Measurements from ENCODE around the gene WNT5B. TPM values are rescaled to one million over a fixed set of nuclear protein-coding genes. Genes with fewer than 3 reads are reported as not detected.

The WNT5B gene
- total RNA-seq, 1 experiment from 2014 or later = 33.1 TPM

- H3K27ac ChIP-seq = no peak overlapping the region
- TF ChIP-seq EZH2 (IDR thresholded peaks at IDR 0.05; ENCODE audit: low read depth) = no peak
- no peak for TF ChIP-seq CTCF (conservative IDR thresholded peaks at IDR 0.05)
- CTCF ChIA-PET = interaction anchor here (0.7 kb wide), 1 partner anchor 11 kb away, joined by 4 read pairs; no protein-coding TSS in a partner anchor
These were observed 9.9 kb upstream of the WNT5B start for GRCh38 chr12:1619159-1619558.

GRCh38 chr12:1619587-1619986 is 9.4 kb upstream of the WNT5B start:
- Histone ChIP-seq H3K27me3 (ENCODE audit: insufficient read depth, low read depth) (no peaks in the 10 kb centered on the region), H3K9me3 (ENCODE audit: insufficient read depth, low read depth) (no peaks in the 10 kb centered on the region), H3K4me2 (no peak overlapping the region), H3K79me2 (ENCODE audit: low read depth) (no peaks in the 10 kb centered on the region), H3K27ac (no peak overlapping the region), H3K4me1 (replicated peaks; ENCODE audit: insufficient read depth) (no peaks in the 10 kb centered on the region), H3K4me3 (no peak overlapping the region), H2AFZ (no peak overlapping the region), H3F3A (ENCODE audit: insufficient read depth, low read depth) (no peaks in the 10 kb centered on the region), H3K9me2 (ENCODE audit: insufficient read depth) (no peaks in the 10 kb centered on the region), H3K36me3 (ENCODE audit: low read depth) (no peaks in the 10 kb centered on the region), H4K20me1 (ENCODE audit: insufficient read depth) (no peaks in the 10 kb centered on the region)
- intact Hi-C loops (cut with micrococcal nuclease; ENCODE audit: unreplicated experiment) = no loop called here
- no TSS peak for BruUV-seq (replicated peaks)
- CTCF ChIA-PET = interaction anchor here (0.7 kb wide), 1 partner anchor 10 kb away, joined by 4 read pairs; no protein-coding TSS in a partner anchor
- POLR2A ChIA-PET (ENCODE audit: unreplicated experiment) = no interaction called here
- TF ChIP-seq EZH2 (IDR thresholded peaks at IDR 0.05; ENCODE audit: low read depth) (no peak), CTCF (conservative IDR thresholded peaks at IDR 0.05) (no peak)
- no peak for DNase-seq

More at GRCh38 chr12:1619159-1619558, 9.9 kb upstream of the WNT5B start:
- no peaks in the 10 kb centered on the region for H3K79me2 ChIP-seq (ENCODE audit: low read depth)
- H3K27me3 ChIP-seq (ENCODE audit: insufficient read depth, low read depth) = no peaks in the 10 kb centered on the region
- no peaks in the 10 kb centered on the region for H3K4me1 ChIP-seq (replicated peaks; ENCODE audit: insufficient read depth)
- intact Hi-C loops (cut with micrococcal nuclease; ENCODE audit: unreplicated experiment) = no loop called here
- H3K9me2 ChIP-seq (ENCODE audit: insufficient read depth) = no peaks in the 10 kb centered on the region
- H3K9me3 ChIP-seq (ENCODE audit: insufficient read depth, low read depth) = no peaks in the 10 kb centered on the region
- H2AFZ ChIP-seq = no peak overlapping the region
- no TSS peak for BruUV-seq (replicated peaks)
- no peak for DNase-seq
- H3K4me3 ChIP-seq = no peak overlapping the region
- H3K36me3 ChIP-seq (ENCODE audit: low read depth) = no peaks in the 10 kb centered on the region
- no peaks in the 10 kb centered on the region for H3F3A ChIP-seq (ENCODE audit: insufficient read depth, low read depth)
- POLR2A ChIA-PET (ENCODE audit: unreplicated experiment) = no interaction called here
- H3K4me2 ChIP-seq = no peak overlapping the region
- H4K20me1 ChIP-seq (ENCODE audit: insufficient read depth) = no peaks in the 10 kb centered on the region

GRCh38 chr12:1620092-1620491 is 8.9 kb upstream of the WNT5B start:
- no TSS peak for BruUV-seq (replicated peaks)
- no peak overlapping the region for H3K4me3 ChIP-seq
- no peaks in the 10 kb centered on the region for H3K4me1 ChIP-seq (replicated peaks; ENCODE audit: insufficient read depth)
- no peaks in the 10 kb centered on the region; the same call in 1 of the 2 replicates for H3K27me3 ChIP-seq (ENCODE audit: insufficient read depth, low read depth)
- no peak overlapping the region for H3K4me2 ChIP-seq
- H3K9me2 ChIP-seq (ENCODE audit: insufficient read depth) = no peaks in the 10 kb centered on the region
- ChIA-PET CTCF (no interaction called here), POLR2A (ENCODE audit: unreplicated experiment) (no interaction called here)
- no peaks in the 10 kb centered on the region for H3K9me3 ChIP-seq (ENCODE audit: insufficient read depth, low read depth)
- TF ChIP-seq CTCF (conservative IDR thresholded peaks at IDR 0.05) = no peak
- TF ChIP-seq EZH2 (IDR thresholded peaks at IDR 0.05; ENCODE audit: low read depth) = no peak
- DNase-seq = no peak
- H3K36me3 ChIP-seq (ENCODE audit: low read depth) = no peaks in the 10 kb centered on the region
- intact Hi-C loops (cut with micrococcal nuclease; ENCODE audit: unreplicated experiment) = no loop called here
- H2AFZ ChIP-seq = no peak overlapping the region
- no peaks in the 10 kb centered on the region for H3K79me2 ChIP-seq (ENCODE audit: low read depth)
- no peaks in the 10 kb centered on the region for H4K20me1 ChIP-seq (ENCODE audit: insufficient read depth)
- H3F3A ChIP-seq (ENCODE audit: insufficient read depth, low read depth) = no peaks in the 10 kb centered on the region
- no peak overlapping the region for H3K27ac ChIP-seq
